Fibroblast of the conjunctiva (primary cell): ENCODE measurements around the gene SDC3.
"Not testable (repeated sequence)": the region's sequence is repeated elsewhere in the genome, so short reads cannot be mapped to it uniquely, and the experiment has no call there.

Experiments used
- DNase-seq: peaks from one replicate; pipeline ENCODE4 v3.0.0-alpha.2; 2010; ENCODE audit warnings: low read depth

Gene SDC3

GRCh38 chr1:30875197-30875596, 33.4 kb downstream of the SDC3 start:
- DNase-seq, result no peak

DNA sequence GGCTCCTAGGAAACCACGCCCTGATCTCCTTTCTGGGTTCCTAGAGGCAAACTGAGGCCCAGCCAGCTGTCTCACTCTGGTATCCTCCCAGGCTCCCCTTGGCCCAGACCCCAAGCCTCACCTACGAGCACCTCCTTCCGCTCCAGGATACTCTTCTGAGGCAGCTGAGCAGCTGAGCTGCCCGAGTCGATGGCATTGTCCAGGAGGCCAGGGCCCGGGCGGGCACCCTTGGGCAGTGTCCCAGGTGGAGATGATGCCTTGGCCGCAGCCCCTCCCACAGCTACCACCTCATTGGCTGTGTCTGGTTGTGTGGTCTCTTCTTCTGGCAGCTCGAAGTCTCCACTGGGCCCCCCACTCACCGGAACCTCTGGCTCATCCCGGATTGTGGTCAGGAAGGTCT, 34.4 kb downstream of the SDC3 start:
- DNase-seq, result no peak

GRCh38 chr1:30872948-30873263, 35.7 kb downstream of the SDC3 start:
- no peak for DNase-seq

DNA sequence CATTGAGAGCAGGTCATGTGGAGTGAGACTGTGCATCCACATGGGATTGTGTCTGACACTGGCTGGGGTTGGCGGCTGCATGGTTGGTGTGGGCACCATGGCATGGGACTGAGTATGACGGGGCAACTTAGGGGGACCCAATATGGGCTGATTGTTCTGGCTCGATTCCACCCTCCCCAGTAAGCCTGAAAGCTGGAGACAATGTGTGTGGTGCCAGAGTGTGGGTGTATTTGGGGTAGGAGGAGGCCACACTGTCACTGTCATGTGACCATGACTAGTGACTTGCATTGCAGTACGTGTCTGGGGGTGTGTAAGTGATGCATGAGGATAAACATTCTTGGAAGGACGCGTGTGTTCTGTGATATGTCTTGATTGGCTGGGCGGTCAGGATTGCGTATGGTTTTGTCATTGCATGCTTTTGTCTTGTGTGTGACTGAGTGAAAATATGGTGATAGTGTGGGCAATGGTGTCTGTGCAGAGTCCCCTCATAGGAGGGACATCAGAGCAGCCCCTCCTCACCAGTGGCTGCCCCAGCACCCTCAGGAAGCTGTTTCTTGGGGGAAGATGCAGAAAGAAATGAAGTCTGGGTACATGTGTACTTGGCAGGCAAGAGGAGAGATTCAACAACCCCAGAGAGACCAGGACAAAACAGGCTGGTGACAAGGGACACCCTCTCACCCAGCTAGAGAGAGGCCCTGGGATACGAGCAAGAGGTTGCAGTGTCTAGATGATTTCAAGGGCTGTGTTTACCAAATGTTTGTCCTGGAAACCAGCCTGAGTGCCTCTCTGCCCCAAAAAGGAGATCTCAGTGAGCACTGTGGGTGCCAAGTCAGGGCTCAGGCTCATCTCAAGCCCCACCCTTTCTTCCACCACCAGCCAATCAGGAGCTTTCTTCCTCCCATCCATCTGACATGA, 36.3 kb downstream of the SDC3 start:
- DNase-seq, result no peak

- DNase-seq, result no peak
Observed at GRCh38 chr1:30871276-30871871, 37.2 kb downstream of the SDC3 start.

DNA sequence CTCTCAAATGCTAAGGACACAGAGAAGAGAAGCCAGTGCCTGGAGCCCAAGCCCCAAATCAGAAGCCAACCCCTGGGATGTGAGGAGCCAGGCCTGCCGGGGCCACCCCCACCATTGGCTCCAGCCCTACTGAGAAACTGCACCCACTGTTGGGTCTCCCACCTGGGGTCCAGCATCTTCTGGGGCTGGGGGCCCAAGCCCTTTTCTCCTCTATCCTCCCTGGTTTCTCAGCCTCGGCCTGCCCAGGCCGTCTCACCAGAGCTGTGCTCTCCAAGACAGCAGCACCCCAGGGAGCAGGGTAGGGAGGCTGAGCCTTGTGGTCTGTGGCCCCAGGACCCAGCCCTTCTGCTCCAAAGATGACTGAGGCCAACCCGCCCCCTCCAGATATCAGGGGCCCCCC, 37.9 kb downstream of the SDC3 start:
- DNase-seq, result no peak

DNA sequence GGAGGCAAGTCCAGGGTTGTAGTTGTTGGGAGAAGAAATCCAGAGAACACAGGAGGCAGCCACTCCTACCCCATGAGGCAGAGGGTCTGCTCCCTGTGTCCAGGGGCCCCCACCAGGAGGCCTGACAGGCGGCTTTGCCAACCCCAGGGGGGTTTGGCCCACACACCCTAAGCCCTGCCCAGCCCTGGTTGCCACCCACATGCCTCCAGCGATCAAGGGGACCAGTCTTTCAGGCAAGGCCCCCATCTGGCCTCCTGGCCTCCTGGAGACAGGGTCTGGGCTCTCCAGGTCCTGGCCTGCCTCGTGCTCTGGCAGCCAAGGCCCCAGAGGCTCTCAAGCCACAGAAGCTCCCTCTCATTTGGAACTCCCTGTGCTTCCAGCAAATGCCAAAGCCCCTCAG, 38.5 kb downstream of the SDC3 start:
- DNase-seq, result no peak

- no peak for DNase-seq
Observed at GRCh38 chr1:30868833-30869435, 39.6 kb downstream of the SDC3 start.

GRCh38 chr1:30868057-30868456, 40.5 kb downstream of the SDC3 start:
- not testable (repeated sequence) for DNase-seq

GRCh38 chr1:30867537-30867936, 41.0 kb downstream of the SDC3 start:
- DNase-seq, result no peak

DNA sequence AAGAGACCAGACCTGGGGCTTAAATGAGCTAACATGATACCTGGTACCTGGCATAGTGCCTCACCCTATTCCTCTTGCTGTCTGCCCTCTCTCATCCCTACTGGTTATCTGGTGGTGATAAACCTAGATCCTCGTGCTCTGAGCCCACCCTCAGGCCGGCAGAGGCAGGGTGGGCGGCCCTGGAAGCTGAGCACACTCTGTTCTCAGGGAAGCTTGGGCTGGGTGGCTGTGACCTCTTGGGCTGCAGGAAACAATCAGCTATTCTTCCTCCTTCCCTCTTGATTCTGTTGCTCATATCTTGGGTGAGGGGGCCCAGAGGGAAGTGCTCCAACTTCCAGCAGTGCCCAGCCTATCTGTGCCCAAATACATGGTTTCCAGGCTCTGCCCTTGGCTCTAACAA, 42.0 kb downstream of the SDC3 start:
- no peak for DNase-seq

DNA sequence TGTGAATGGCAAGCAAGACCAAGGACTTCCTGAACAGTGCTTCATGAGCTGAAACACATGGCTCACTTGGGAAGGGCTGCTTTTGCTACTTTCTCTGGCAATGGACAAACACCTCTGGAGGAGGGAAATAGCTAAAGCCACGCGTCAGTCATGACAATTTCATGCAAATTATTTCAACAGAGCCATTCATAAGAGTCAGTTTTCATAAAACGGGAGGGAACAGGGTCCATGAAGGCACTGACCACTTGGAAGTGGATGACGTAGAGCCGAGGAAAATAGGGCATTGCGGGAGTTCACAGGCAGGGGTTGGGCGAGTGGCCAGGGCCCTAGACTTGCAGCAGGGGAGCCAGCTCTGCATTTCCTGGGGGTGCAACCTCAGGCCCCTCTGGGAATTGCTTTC, 43.9 kb downstream of the SDC3 start:
- no peak for DNase-seq

DNA sequence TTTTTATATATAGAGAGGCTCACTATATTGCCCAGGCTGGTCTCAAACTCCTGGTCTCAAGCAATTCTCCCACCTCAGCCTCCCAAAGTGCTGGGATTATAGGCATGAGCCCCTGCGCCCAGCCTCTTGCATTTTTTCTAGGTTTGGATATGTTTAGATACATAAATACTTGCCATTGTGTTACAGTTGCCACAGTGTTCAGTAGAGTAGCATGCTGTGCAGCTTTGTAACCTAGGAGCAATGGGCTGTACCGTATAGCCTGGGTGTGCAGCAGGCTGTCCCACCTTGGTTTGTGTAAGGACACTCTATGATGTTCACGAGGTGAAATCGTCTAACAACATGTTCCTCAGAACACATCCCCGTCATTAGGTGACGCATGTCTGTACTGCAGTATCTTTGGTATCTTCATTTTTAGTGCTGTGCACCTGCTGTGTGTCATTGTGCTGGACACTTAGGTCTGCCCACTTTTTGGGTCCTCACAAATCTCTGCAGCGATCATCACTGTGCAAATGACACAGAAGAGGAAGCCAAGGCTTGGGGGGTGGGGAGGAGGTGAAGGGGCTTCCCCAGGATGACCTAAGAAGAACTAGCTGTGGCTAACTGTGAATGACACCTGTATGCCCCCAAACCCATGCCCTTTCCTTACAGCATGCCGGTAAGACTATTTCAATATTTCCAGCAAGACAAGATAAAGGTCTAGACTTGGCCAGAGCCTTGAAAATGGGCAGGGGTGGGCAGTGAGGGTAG, 44.5 kb downstream of the SDC3 start:
- DNase-seq, result no peak

DNA sequence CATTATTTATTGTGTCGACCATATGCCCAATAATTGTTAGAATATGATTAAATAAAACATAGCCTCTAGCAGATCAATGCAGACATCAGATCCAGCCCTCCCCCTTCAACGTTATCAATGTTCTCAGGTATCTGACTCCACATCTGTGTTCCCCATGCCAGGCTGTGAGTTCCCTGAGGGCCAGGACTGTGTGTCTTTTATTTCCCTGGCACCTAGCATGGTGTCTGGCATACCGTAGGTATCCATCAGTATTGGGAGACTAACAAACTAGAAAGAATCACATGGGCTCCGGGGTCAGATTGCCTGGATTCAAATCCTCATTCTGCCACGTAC, 48.3 kb downstream of the SDC3 start:
- DNase-seq, result no peak

DNA sequence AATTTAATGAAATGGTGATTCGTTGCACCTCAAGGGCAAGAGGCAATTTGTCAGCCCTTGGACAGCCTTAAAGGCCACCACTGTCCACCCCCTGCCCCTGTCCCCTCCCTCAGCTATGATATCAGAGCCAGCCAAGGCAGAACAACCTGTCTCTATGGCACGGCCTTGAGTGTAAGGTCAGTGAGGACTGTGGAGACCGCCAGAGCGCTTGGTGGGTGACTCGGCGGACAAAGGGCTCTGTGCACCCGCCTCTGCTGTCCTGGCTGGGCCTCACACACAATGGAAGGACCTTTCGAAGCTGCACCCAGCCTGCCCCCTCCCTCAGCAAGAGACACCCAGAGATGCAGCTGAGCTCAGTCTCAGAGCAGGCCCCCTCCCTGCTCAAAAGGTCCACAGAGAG, 50.6 kb downstream of the SDC3 start:
- no peak for DNase-seq

DNA sequence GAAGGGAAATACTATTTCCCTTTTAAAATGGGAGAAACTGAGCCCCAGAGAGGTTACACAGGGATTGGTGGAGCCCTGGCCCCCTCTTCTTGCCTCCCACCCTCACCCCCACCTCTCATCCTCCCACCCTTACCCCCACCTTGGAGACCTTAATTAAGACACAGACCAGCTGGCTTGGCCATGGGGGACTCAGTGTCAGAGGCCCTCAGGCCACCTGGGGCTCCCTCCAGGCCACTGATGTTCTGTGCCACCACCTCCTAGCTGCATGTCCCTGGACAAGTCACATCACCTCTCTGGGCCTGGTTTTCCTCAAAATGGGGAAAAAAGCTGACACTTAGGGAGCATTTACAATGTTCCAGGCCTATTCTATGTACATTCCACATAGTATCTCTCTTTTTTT, 51.5 kb downstream of the SDC3 start:
- no peak for DNase-seq

GRCh38 chr1:30856260-30856790, 52.2 kb downstream of the SDC3 start:
- no peak for DNase-seq

- no peak for DNase-seq
Observed at GRCh38 chr1:30855686-30856259, 52.8 kb downstream of the SDC3 start.

GRCh38 chr1:30853350-30853749, 55.2 kb downstream of the SDC3 start:
- no peak for DNase-seq

GRCh38 chr1:30852026-30852425, 56.5 kb downstream of the SDC3 start:
- no peak for DNase-seq

DNA sequence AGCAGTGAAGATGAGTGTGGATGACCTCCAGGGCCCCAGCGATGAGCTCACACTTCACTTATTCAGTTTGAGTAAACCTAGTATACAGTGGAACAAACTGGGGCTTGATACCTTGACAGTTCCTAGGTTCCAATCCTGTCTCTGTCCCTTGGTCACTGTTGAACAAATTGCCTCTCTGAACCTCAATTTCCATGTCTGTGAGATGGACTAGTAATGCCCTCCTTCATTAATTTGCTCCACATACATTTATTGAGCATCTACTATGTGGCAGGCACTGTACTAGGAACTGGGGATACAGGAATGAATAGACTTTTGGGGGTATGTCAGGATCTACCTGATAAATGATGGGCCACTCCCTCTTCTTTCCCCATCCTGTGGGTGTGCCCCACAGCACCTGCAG, 57.3 kb downstream of the SDC3 start:
- no peak for DNase-seq

DNA sequence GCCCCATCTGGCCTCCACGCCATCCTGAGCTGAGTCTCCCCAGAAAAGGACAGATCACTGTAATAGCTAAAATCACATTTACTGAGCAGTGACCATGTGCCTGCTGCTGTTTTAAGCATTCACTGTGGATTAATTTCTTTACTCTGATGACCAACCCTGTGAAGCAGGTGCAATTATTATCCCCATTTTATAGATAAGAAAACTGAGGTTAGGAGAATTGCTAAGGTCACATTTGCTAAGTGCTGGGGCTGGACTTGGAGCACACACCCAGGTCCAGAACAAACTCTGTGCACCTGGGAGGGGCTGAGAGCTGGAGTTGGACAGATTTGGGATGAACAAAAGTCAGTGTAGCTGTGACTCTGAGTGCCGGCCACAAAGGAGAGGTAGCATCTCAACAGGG, 58.0 kb downstream of the SDC3 start:
- DNase-seq, result no peak
